Liver (tissue), 9 donors: Measurements from ENCODE around the gene SHFL. TPM values are rescaled to one million over a fixed set of nuclear protein-coding genes. Genes with fewer than 3 reads are reported as not detected.

Experiments used
- DNase-seq: peaks from one replicate; pipeline ENCODE4 v3.0.0-alpha.2; 2017; ENCODE audit warnings: low spot score
- H3K27ac ChIP-seq, 2 donors: one replicate each; pipeline ENCODE4 v1.7.0; 2013; ENCODE audit warnings: inconsistent platforms in 2 of 2, low read length in 2 of 2, control low read depth in 1 of 2, low read depth in 1 of 2, mild to moderate bottlenecking in 1 of 2
- H3K27me3 ChIP-seq, 4 donors: one replicate each; pipeline versions ENCODE4 v1.6.1 to v1.7.0; 2013; ENCODE audit warnings: low read length in 3 of 4, inconsistent platforms in 1 of 4, mild to moderate bottlenecking in 1 of 4, moderate library complexity in 1 of 4; ENCODE audit not compliant: control insufficient read depth in 4 of 4, insufficient read depth in 4 of 4
- H3K36me3 ChIP-seq, 4 donors: one replicate each; pipeline versions ENCODE4 v1.6.1 to v1.7.0; 2013; ENCODE audit warnings: low read length in 3 of 4, mild to moderate bottlenecking in 3 of 4, low read depth in 1 of 4, moderate library complexity in 1 of 4; ENCODE audit not compliant: control insufficient read depth in 4 of 4, insufficient read depth in 3 of 4
- H3K4me1 ChIP-seq, 4 donors: one replicate each; pipeline versions ENCODE4 v1.6.1 to v1.7.0; 2013; ENCODE audit warnings: low read length in 3 of 4, mild to moderate bottlenecking in 3 of 4, moderate library complexity in 1 of 4; ENCODE audit not compliant: control insufficient read depth in 4 of 4, insufficient read depth in 4 of 4
- H3K4me3 ChIP-seq, 3 donors: one replicate each; pipeline versions ENCODE4 v1.6.1 to v1.7.0; 2013; ENCODE audit warnings: low read length in 3 of 3, control low read depth in 1 of 3, low read depth in 1 of 3, mild to moderate bottlenecking in 1 of 3
- H3K9ac ChIP-seq, 2 donors: one replicate each; pipeline ENCODE4 v1.7.0; 2013; ENCODE audit warnings: low read length in 2 of 2, mild to moderate bottlenecking in 2 of 2, moderate library complexity in 2 of 2, control low read depth in 1 of 2, low read depth in 1 of 2
- H3K9me3 ChIP-seq, 4 donors: one replicate each; pipeline versions ENCODE4 v1.6.1 to v1.7.0; 2013; ENCODE audit warnings: low read length in 3 of 4; ENCODE audit not compliant: control insufficient read depth in 4 of 4
- EGR1 ChIP-seq, 2 donors: IDR thresholded peaks; 2 replicates each; pipeline ENCODE4 v1.6.1; 2016 to 2018; ENCODE audit warnings: antibody characterized with exemption in 2 of 2, low read depth in 2 of 2
- FOXA1 ChIP-seq: IDR thresholded peaks from 2 replicates; pipeline ENCODE4 v1.6.1; 2016; ENCODE audit warnings: antibody characterized with exemption
- FOXA2 ChIP-seq: IDR thresholded peaks from 2 replicates; pipeline ENCODE4 v1.6.1; 2016; ENCODE audit warnings: antibody characterized with exemption
- GABPA ChIP-seq, 2 donors: IDR thresholded peaks in 1 of 2; conservative IDR thresholded peaks in 1 of 2; 2 replicates each; pipeline ENCODE4 v1.6.1; 2016; ENCODE audit warnings: antibody characterized with exemption in 2 of 2, mild to moderate bottlenecking in 1 of 2, moderate library complexity in 1 of 2
- HNF4G ChIP-seq: IDR thresholded peaks from 2 replicates; pipeline ENCODE4 v1.6.1; 2016; ENCODE audit warnings: antibody characterized with exemption
- NR2F2 ChIP-seq: IDR thresholded peaks from 2 replicates; pipeline ENCODE4 v1.6.1; 2016; ENCODE audit warnings: antibody characterized with exemption
- RAD21 ChIP-seq, 2 donors: IDR thresholded peaks; 2 replicates each; pipeline ENCODE4 v1.6.1; 2016; ENCODE audit warnings: antibody characterized with exemption in 2 of 2, mild to moderate bottlenecking in 2 of 2
- RXRA ChIP-seq, 2 donors: IDR thresholded peaks; 2 replicates each; pipeline ENCODE4 v1.6.1; 2017 to 2018; ENCODE audit warnings: antibody characterized with exemption in 2 of 2, mild to moderate bottlenecking in 1 of 2
- SP1 ChIP-seq: IDR thresholded peaks from 2 replicates; pipeline ENCODE4 v1.6.1; 2018; ENCODE audit warnings: antibody characterized with exemption, mild to moderate bottlenecking
- TAF1 ChIP-seq: conservative IDR thresholded peaks from 2 replicates; pipeline ENCODE4 v1.6.1; 2016; ENCODE audit warnings: antibody characterized with exemption, mild to moderate bottlenecking
- YY1 ChIP-seq: IDR thresholded peaks from 2 replicates; pipeline ENCODE4 v1.6.1; 2016; ENCODE audit warnings: antibody characterized with exemption, mild to moderate bottlenecking
- WGBS: extraction: QIAGEN DNeasy Blood & Tissue Kit; methylation state at CpG from one replicate; pipeline ENCODE4 v1.1.7; 2013; 5-methylcytosine and 5-hydroxymethylcytosine counted together
- polyA plus RNA-seq, 2 donors: library from polyadenylated mRNA; stranded (reverse) in 1 of 2; unstranded in 1 of 2; fragments of 200-250 nt in 1 of 2; fragments of >200 nt in 1 of 2; fragmentation: Nextera tagmentation in 1 of 2; extraction: Ambion mirVana in 1 of 2; gene quantifications; one replicate each; pipeline versions ENCODE4 v1.2.1 to v1.2.3, GENCODE V29; 2013 to 2015
- total RNA-seq, 2 donors: library from RNA; depleted of rRNA; stranded (reverse); fragments of >200 nt; gene quantifications; one replicate each; pipeline ENCODE4 v1.2.3, GENCODE V29; 2014
- TF ChIP-seq, protein P1 (sequence below): IDR thresholded peaks from 2 replicates; pipeline ENCODE4 v1.6.1; 2016; ENCODE audit warnings: antibody characterized with exemption
- TF ChIP-seq, protein P2 (sequence below): IDR thresholded peaks from 2 replicates; pipeline ENCODE4 v1.6.1; 2016; ENCODE audit warnings: antibody characterized with exemption
- TF ChIP-seq, protein P3 (sequence below): fragments of 150-350 bp; IDR thresholded peaks from 2 replicates; pipeline ENCODE4 v1.5.1; 2017; ENCODE audit warnings: improper control_type of control experiment, low read depth, low read length; ENCODE audit not compliant: missing input control
- TF ChIP-seq, protein P4 (sequence below): IDR thresholded peaks from 2 replicates; pipeline ENCODE4 v1.6.1; 2016; ENCODE audit warnings: antibody characterized with exemption
- donor health status: healthy.
- donor health status: healthy.
- donor health status: healthy.
- donor health status: healthy.
- donor health status: healthy.

SHFL gene
- total and polyA plus RNA-seq, 4 donors, result 13.1 to 104 (median 84.7) TPM

DNA sequence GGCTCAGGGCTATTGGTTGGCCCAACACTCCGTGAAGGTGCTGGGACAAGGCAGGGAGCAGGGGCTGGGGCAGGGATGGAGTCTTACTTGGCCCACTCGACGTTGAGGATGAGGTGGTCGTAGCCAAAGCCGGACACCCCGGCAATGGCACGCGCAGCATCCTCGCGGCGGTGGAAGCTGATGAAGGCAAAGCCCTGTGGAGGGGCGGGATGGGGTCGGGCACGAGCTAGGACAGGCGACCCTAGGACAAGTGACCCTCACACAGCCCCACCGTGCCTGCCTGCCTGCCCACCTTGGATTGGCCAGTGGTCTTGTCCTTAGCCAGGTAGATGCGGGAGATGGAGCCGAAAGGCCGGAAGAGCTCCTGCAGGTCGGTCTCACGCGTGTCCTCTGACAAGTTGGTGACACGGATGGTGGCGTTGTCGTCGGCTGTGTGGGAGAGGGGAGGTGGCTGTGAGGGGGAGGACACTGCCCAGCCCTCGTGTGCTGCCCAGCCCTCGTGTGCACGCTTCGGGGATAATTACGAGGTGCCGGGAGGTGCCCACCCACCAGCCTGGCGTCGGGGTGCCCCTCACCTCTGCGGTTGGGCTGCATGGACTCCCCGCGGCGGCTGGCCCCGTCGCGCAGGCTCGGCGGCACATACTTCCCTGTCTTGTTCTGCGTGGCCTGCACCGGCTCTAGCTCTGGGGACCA lies 29.4 kb downstream of the SHFL start:
- H3K27ac ChIP-seq, result no peak overlapping the region

DNA sequence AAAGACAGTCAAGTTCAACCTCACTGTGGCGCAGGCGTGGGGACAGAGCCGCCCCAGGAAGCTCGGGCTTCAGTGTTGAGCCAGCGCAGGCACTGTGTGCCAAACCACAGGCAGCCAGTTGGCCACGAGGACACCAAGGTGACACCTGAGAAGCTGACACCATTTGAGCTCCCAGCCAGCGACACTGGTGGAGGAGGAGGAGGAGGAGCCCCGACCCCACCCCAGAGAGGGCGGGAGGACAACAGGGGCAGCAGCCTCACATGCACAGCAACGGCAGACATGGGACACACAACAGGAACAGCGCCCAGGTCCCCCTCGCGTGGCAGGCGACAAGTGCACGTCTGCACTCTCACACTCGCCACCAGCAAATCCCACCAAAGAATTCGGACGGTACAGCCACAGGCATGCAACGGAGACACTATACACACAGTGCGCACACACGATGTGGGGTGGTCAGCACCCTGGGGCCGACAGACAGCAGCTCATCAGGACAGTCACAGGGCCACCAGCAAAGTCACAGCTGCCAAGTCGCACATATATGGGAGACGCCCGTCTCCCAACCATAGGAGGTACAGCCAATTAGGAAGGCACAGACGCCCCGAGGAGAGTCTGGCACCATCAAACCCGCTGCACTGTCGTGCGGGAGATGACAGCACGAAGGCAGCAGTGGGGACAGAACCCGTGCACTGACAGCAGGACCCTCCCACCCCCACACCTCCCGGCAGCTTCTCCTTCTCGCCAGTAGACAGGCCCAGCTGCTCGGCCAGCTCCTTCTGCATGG lies 30.2 kb downstream of the SHFL start:
- Histone ChIP-seq H3K4me3 (no peak overlapping the region), H3K4me1 (peaks cover 4 to 20% (median 12%) of the 10 kb centered on the region in 4 donors), H3K9ac (no peak overlapping the region), H3K27ac (no peak overlapping the region), H3K9me3 (no peaks in the 10 kb centered on the region), H3K36me3 (peaks cover 7 to 40% (median 19%) of the 10 kb centered on the region in 4 donors), H3K27me3 (no peaks in the 10 kb centered on the region)
- no peak for TF ChIP-seq GABPA (IDR thresholded peaks at IDR 0.05 in 1 of 2, conservative IDR thresholded peaks at IDR 0.05 in 1 of 2)
- TF ChIP-seq FOXA2, result no peak
- TF ChIP-seq, protein P1, sequence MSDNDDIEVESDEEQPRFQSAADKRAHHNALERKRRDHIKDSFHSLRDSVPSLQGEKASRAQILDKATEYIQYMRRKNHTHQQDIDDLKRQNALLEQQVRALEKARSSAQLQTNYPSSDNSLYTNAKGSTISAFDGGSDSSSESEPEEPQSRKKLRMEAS, result no peak
- no peak for TF ChIP-seq SP1
- TF ChIP-seq, protein P2, sequence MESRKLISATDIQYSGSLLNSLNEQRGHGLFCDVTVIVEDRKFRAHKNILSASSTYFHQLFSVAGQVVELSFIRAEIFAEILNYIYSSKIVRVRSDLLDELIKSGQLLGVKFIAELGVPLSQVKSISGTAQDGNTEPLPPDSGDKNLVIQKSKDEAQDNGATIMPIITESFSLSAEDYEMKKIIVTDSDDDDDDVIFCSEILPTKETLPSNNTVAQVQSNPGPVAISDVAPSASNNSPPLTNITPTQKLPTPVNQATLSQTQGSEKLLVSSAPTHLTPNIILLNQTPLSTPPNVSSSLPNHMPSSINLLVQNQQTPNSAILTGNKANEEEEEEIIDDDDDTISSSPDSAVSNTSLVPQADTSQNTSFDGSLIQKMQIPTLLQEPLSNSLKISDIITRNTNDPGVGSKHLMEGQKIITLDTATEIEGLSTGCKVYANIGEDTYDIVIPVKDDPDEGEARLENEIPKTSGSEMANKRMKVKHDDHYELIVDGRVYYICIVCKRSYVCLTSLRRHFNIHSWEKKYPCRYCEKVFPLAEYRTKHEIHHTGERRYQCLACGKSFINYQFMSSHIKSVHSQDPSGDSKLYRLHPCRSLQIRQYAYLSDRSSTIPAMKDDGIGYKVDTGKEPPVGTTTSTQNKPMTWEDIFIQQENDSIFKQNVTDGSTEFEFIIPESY, result no peak
- TF ChIP-seq, protein P3, sequence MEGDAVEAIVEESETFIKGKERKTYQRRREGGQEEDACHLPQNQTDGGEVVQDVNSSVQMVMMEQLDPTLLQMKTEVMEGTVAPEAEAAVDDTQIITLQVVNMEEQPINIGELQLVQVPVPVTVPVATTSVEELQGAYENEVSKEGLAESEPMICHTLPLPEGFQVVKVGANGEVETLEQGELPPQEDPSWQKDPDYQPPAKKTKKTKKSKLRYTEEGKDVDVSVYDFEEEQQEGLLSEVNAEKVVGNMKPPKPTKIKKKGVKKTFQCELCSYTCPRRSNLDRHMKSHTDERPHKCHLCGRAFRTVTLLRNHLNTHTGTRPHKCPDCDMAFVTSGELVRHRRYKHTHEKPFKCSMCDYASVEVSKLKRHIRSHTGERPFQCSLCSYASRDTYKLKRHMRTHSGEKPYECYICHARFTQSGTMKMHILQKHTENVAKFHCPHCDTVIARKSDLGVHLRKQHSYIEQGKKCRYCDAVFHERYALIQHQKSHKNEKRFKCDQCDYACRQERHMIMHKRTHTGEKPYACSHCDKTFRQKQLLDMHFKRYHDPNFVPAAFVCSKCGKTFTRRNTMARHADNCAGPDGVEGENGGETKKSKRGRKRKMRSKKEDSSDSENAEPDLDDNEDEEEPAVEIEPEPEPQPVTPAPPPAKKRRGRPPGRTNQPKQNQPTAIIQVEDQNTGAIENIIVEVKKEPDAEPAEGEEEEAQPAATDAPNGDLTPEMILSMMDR, result no peak
- TF ChIP-seq NR2F2, result no peak
- TF ChIP-seq, protein P4, sequence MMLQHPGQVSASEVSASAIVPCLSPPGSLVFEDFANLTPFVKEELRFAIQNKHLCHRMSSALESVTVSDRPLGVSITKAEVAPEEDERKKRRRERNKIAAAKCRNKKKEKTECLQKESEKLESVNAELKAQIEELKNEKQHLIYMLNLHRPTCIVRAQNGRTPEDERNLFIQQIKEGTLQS, result no peak
- no peak for TF ChIP-seq YY1
- no peak for TF ChIP-seq FOXA1
- TF ChIP-seq TAF1, result no peak
- TF ChIP-seq RXRA (IDR thresholded peaks at IDR 0.05), result no peak
- no peak for TF ChIP-seq EGR1 (IDR thresholded peaks at IDR 0.05; ENCODE audit: low read depth in 2 of 2)
- no peak for TF ChIP-seq RAD21 (IDR thresholded peaks at IDR 0.05)
- WGBS, result 91% methylated on average over 35 of the region's 35 CpGs
- DNase-seq, result no peak

More for the DNA sequence above, 29.4 kb downstream of the SHFL start:
- TF ChIP-seq EGR1 (IDR thresholded peaks at IDR 0.05; ENCODE audit: low read depth in 2 of 2) (no peak), HNF4G (no peak)
- TF ChIP-seq, protein P2, result no peak
- 92% methylated on average over 45 of the region's 45 CpGs for WGBS
- H3K27me3 ChIP-seq, result no peaks in the 10 kb centered on the region
- no peak overlapping the region for H3K9ac ChIP-seq
- H3K9me3 ChIP-seq, result no peaks in the 10 kb centered on the region
- no peak for DNase-seq
- peaks cover 11 to 47% (median 19%) of the 10 kb centered on the region in 4 donors for H3K36me3 ChIP-seq
- peaks cover 4 to 20% (median 12%) of the 10 kb centered on the region in 4 donors for H3K4me1 ChIP-seq
- H3K4me3 ChIP-seq, result no peak overlapping the region
